Testis (tissue), 3 donors: ENCODE measurements around the gene MRPS5. TPM values are rescaled to one million over a fixed set of nuclear protein-coding genes. Genes with fewer than 3 reads are reported as not detected.
"Not testable (repeated sequence)": the region's sequence is repeated elsewhere in the genome, so short reads cannot be mapped to it uniquely, and the experiment has no call there.

Source experiments
- DNase-seq: peaks from one replicate; pipeline ENCODE4 v3.0.0-alpha.2; 2019
- H3K27ac ChIP-seq, 2 donors: fragments of 200-600 bp; sonication (generic); one replicate each; pipeline ENCODE4 v1.5.1; 2019
- H3K27me3 ChIP-seq: fragments of 200-600 bp; sonication (generic); one replicate; pipeline ENCODE4 v1.5.1; 2019
- H3K36me3 ChIP-seq: fragments of 200-600 bp; sonication (generic); one replicate; pipeline ENCODE4 v1.5.1; 2017; ENCODE audit warnings: low read depth; ENCODE audit errors: missing control alignments
- H3K4me1 ChIP-seq: fragments of 200-600 bp; sonication (generic); one replicate; pipeline ENCODE4 v1.5.1; 2019
- H3K4me3 ChIP-seq, 2 donors: fragments of 200-600 bp; sonication (generic); one replicate each; pipeline ENCODE4 v1.5.1; 2017 to 2019
- H3K9me3 ChIP-seq: fragments of 200-600 bp; sonication (generic); one replicate; pipeline ENCODE4 v1.5.1; 2017
- POLR2A ChIP-seq: fragments of 450-650 bp; IDR thresholded peaks from one replicate; pipeline ENCODE4 v1.6.1; 2017; ENCODE audit warnings: antibody characterized with exemption, mild to moderate bottlenecking, moderate library complexity
- WGBS, 2 donors: methylation state at CpG; one replicate each; pipeline ENCODE4 v1.1.5; 2018; 5-methylcytosine and 5-hydroxymethylcytosine counted together
- intact Hi-C: fragments of 100-400 bp; cut with DNase I; formaldehyde crosslinking; loops from one replicate; pipeline ENCODE4 v1.15.1; 2023; ENCODE audit warnings: low total_unique reads
- polyA plus RNA-seq: library from polyadenylated mRNA; stranded (reverse); fragments of 350-450 nt; fragmentation: Illumina TruSeq; extraction: RNeasy Lipid Tissue Mini Kit (QIAGEN cat#74804); gene quantifications from one replicate; pipeline ENCODE4 v1.2.3, GENCODE V29; 2014; ENCODE audit warnings: low read depth, low replicate concordance; ENCODE audit not compliant: insufficient read depth
- total RNA-seq, 2 donors: library from RNA; depleted of rRNA; stranded (reverse); fragments of >200 nt; gene quantifications; one replicate each; pipeline ENCODE4 v1.2.3, GENCODE V29; 2016
- TF ChIP-seq, protein P1 (sequence below), 3 experiments: fragments of 450-650 bp in 2 of 3; fragments of 200-600 bp in 1 of 3; sonication (generic) in 1 of 3; IDR thresholded peaks; one replicate each; pipeline ENCODE4 v1.5.1; 2016 to 2019; ENCODE audit warnings: antibody characterized with exemption in 3 of 3, mild to moderate bottlenecking in 2 of 3, moderate library complexity in 1 of 3

The MRPS5 gene
- total and polyA plus RNA-seq, 3 donors from 2014 or later, result 44.4 to 63.1 (median 59.3) TPM

DNA sequence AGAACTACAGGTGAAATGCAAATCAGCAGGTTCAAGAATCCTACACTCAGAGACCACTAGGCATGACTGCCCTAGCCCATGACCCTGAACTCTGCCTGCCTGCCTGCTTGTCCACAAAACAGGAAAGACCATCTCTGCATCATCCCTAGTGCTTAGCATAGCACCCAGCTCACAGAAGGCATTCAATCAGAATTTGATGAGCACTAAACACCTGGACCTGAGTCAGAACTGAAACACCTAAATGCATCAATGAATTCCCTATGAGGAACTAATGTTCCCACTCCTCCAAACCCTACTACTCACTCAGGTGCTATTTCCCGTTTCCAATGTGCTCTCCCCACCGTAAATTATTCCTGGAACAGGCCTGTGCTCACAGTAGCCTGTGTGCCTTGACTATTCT lies 21.7 kb downstream of the MRPS5 start:
- Histone ChIP-seq H3K9me3 (no peaks in the 10 kb centered on the region), H3K27ac (no peak overlapping the region), H3K4me1 (no peaks in the 10 kb centered on the region), H3K36me3 (no peaks in the 10 kb centered on the region), H3K4me3 (no peak overlapping the region), H3K27me3 (no peaks in the 10 kb centered on the region)
- no peak for TF ChIP-seq POLR2A
- TF ChIP-seq, protein P1, sequence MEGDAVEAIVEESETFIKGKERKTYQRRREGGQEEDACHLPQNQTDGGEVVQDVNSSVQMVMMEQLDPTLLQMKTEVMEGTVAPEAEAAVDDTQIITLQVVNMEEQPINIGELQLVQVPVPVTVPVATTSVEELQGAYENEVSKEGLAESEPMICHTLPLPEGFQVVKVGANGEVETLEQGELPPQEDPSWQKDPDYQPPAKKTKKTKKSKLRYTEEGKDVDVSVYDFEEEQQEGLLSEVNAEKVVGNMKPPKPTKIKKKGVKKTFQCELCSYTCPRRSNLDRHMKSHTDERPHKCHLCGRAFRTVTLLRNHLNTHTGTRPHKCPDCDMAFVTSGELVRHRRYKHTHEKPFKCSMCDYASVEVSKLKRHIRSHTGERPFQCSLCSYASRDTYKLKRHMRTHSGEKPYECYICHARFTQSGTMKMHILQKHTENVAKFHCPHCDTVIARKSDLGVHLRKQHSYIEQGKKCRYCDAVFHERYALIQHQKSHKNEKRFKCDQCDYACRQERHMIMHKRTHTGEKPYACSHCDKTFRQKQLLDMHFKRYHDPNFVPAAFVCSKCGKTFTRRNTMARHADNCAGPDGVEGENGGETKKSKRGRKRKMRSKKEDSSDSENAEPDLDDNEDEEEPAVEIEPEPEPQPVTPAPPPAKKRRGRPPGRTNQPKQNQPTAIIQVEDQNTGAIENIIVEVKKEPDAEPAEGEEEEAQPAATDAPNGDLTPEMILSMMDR (IDR thresholded peaks at IDR 0.05), result no peak
- intact Hi-C loops, result no loop called here
- no peak for DNase-seq
- 86 to 93% methylated on average over 2 of the region's 2 CpGs for WGBS, 2 donors

DNA sequence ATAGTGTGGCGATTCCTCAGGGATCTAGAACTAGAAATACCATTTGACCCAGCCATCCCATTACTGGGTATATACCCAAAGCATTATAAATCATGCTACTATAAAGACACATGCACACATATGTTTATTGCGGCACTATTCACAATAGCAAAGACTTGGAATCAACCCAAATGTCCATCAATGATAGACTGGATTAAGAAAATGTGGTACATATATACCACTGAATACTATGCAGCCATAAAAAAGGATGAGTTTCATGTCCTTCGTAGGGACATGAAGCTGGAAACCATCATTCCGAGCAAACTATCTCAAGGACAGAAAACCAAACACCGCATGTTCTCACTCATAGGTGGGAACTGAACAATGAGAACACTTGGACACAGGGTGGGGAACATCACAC lies 23.3 kb downstream of the MRPS5 start:
- 97 to 100% methylated on average over 5 of the region's 5 CpGs for whole genome bisulfite sequencing, 2 donors
- DNase-seq, intact Hi-C loops, H3K27me3 ChIP-seq, H3K9me3 ChIP-seq, H3K4me1 ChIP-seq, H3K27ac ChIP-seq, H3K36me3 ChIP-seq, H3K4me3 ChIP-seq: not testable (repeated sequence)

DNA sequence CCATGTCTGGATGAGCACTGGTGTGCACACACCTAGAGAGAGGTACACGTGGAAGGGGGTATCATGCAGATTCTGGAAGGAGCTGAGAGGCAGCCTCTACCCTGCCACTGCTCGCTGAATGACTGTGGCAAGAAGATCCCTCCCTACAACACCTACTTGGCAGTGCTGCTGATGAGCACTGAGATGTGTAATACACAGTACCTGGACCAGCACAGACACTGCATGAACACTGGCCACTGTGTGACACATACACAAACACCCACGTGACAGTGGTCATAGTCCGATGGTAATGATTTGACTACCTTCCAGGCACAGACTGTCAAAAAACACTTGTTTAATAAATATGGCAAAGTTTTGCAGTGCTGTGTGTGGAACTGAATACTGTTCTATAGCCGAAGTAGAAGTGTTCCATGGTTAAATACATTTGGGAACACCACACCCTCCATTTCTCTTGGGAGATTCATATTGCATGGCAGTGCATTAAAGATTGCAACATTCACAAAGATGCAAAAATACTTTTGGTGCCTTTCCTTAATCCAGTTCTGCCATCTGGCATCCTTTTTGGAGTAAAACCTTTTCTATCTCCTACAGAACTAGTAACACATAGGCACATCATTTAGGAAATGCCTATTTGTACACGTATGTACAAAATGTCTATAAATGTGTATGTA lies 29.6 kb downstream of the MRPS5 start:
- WGBS, 2 donors, result 91 to 94% methylated on average over 6 of the region's 6 CpGs
- Histone ChIP-seq H3K27ac (no peak overlapping the region), H3K4me1 (no peaks in the 10 kb centered on the region), H3K4me3 (no peak overlapping the region), H3K27me3 (no peaks in the 10 kb centered on the region), H3K36me3 (no peaks in the 10 kb centered on the region), H3K9me3 (no peaks in the 10 kb centered on the region)
- TF ChIP-seq, protein P1 (IDR thresholded peaks at IDR 0.05), result no peak
- TF ChIP-seq POLR2A, result no peak
- DNase-seq, result no peak
- intact Hi-C loops, result no loop called here

DNA sequence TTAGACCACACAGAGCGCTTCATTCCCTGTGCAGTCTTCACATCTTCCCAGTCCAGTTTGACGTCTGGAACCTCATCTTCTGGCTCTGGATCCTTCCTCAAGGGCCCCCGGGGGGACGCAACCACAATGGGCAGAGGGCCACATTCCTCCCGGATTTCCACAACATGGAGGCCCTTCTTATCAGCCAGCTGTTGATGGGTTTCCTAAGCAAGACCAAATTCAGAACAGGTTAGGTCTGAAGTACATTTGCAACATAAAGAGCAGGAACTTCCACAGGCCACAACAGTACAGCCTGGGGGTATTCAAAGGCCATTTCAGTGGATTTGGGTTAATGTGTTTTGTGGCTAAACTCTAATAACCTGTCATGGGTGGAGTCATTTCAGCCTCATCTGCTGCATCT lies 34.2 kb downstream of the MRPS5 start:
- H3K27me3 ChIP-seq, result no peaks in the 10 kb centered on the region
- no peaks in the 10 kb centered on the region for H3K36me3 ChIP-seq
- no peaks in the 10 kb centered on the region for H3K4me1 ChIP-seq
- intact Hi-C loops, result no loop called here
- no peak for TF ChIP-seq POLR2A
- TF ChIP-seq, protein P1 (IDR thresholded peaks at IDR 0.05), result no peak
- H3K9me3 ChIP-seq, result no peaks in the 10 kb centered on the region
- DNase-seq, result no peak
- H3K4me3 ChIP-seq, result no peak overlapping the region
- 90 to 93% methylated on average over 4 to 5 of the region's 5 CpGs for WGBS, 2 donors
- no peak overlapping the region for H3K27ac ChIP-seq

DNA sequence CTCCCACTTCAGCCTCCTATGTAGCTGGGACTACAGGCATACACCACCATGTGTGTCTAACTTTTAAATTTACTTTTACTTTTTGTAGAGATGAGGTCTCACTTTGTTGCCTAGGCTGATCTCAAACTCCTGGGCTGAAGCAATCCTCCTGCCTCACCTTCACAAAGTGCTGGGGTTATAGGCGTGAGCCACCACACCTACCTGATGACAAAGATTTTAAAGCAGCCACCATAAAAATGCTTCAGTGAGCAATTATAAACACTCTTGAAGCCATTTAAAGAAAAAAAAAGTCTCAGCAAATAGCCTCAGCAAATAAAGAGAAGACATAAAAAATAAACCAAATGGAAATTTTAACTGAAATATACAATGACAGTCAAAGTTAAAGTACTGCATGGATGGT lies 35.6 kb downstream of the MRPS5 start:
- TF ChIP-seq POLR2A, result no peak
- TF ChIP-seq, protein P1 (IDR thresholded peaks at IDR 0.05), result no peak
- no peak overlapping the region for H3K27ac ChIP-seq
- no peaks in the 10 kb centered on the region for H3K4me1 ChIP-seq
- no peak for DNase-seq
- H3K4me3 ChIP-seq, result no peak overlapping the region
- H3K27me3 ChIP-seq, result no peaks in the 10 kb centered on the region
- H3K9me3 ChIP-seq, result no peaks in the 10 kb centered on the region
- intact Hi-C loops, result no loop called here
- 93 to 95% methylated on average over 1 of the region's 1 CpG for WGBS, 2 donors
- no peaks in the 10 kb centered on the region for H3K36me3 ChIP-seq
